Measurements from ENCODE around the gene CLEC2L. TPM values are rescaled to one million over a fixed set of nuclear protein-coding genes. Genes with fewer than 3 reads are reported as not detected.
"Not testable (repeated sequence)": the region's sequence is repeated elsewhere in the genome, so short reads cannot be mapped to it uniquely, and the experiment has no call there.

CLEC2L gene
- total RNA-seq, 2 donors from 2014 or later, result 3.0 TPM; not detected in 1

DNA sequence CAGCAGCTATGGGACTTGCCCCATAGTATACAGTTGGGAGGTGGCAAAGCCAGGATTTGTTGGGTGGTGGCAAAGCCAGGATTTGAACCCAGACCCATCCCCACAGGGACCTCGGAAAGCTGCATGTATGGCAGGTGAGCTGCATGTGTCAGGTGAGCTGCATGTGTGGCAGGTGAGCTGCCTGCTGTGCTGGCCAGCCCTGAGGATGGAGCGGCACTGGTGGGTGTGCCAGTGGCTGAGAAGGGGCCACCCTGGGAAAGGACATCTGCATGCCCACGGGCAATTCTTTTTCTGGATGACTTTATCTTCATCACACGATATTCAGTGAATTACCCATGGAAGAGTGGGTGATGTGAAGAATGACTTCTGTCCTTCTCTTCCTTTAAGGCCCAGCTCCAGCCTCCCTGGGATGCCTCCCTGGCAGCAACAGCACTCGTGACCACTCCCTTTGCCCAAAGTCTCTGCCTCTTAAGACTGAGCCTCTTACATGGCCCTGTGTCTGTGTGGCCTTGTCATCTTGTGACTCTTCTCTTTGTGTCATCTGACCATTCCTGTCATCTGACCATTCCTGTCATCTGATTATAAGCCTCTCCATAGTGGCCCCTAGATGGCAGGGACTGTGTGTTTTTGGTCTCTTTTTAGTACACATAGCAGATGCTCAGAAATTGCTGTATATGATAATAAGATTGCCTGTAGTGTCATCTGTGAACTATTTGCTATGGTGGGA is 25.0 kb downstream of the CLEC2L start:
- TF ChIP-seq, protein P1, sequence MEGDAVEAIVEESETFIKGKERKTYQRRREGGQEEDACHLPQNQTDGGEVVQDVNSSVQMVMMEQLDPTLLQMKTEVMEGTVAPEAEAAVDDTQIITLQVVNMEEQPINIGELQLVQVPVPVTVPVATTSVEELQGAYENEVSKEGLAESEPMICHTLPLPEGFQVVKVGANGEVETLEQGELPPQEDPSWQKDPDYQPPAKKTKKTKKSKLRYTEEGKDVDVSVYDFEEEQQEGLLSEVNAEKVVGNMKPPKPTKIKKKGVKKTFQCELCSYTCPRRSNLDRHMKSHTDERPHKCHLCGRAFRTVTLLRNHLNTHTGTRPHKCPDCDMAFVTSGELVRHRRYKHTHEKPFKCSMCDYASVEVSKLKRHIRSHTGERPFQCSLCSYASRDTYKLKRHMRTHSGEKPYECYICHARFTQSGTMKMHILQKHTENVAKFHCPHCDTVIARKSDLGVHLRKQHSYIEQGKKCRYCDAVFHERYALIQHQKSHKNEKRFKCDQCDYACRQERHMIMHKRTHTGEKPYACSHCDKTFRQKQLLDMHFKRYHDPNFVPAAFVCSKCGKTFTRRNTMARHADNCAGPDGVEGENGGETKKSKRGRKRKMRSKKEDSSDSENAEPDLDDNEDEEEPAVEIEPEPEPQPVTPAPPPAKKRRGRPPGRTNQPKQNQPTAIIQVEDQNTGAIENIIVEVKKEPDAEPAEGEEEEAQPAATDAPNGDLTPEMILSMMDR (IDR thresholded peaks at IDR 0.05), result no peak
- TF ChIP-seq POLR2A (IDR thresholded peaks at IDR 0.05) (no peak), POLR2AphosphoS5 (IDR thresholded peaks at IDR 0.05) (no peak)
- no peak overlapping the region for H3K27ac ChIP-seq
- no peaks in the 10 kb centered on the region for H3K36me3 ChIP-seq
- H3K4me1 ChIP-seq (replicated peaks), result no peaks in the 10 kb centered on the region
- no peaks in the 10 kb centered on the region for H3K9me3 ChIP-seq
- DNase-seq (ENCODE audit: low spot score), result no peak
- H3K27me3 ChIP-seq (replicated peaks; ENCODE audit: insufficient read depth), result no peaks in the 10 kb centered on the region
- 88% methylated on average over 5 of the region's 5 CpGs for WGBS
- H3K4me3 ChIP-seq, result no peak overlapping the region
- intact Hi-C loops (cut with DNase I), result no loop called here

DNA sequence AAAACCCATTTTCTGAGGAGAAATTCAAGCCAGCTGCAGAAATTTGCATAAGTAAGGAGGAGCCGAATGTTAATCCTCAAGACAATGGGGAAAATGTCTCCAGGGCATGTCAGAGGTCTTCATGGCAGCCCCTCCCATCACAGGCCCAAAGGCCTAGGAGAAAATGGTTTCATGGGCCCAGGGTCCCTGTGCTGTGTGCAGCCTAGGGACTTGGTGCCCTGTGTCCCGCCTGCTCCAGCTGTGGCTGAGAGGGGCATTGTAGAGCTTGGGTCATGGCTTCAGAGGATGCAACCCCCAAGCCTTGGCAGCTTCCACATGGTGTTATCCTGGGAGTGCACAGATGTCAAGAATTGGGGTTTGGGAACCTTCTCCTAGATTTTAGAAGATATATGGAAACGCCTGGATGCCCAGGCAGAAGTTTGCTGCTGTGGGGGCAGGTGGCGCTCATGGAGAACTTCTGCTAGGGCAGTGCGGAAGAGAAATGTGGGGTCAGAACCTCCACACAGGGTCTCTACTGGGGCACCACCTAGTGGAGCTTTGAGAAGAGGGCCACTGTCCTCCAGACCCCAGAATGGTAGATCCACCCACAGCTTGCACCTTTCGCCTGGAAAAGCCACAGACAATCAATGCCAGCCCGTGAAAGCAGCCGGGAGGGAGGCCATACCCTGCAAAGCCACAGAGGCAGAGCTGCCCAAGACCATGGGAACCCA is 30.7 kb downstream of the CLEC2L start:
- DNase-seq (ENCODE audit: low spot score); H3K27me3 ChIP-seq (replicated peaks; ENCODE audit: insufficient read depth); H3K36me3 ChIP-seq; H3K27ac ChIP-seq; intact Hi-C loops (cut with DNase I); H3K4me3 ChIP-seq; H3K9me3 ChIP-seq; H3K4me1 ChIP-seq (replicated peaks): not testable (repeated sequence)
- WGBS, result 90% methylated on average over 8 of the region's 8 CpGs

GRCh38 chr7:139557857-139558581 is 34.5 kb downstream of the CLEC2L start:
- H3K27ac ChIP-seq, result no peak overlapping the region
- intact Hi-C loops (cut with DNase I), result no loop called here
- no peak for TF ChIP-seq POLR2AphosphoS5 (IDR thresholded peaks at IDR 0.05)
- TF ChIP-seq, protein P1 (IDR thresholded peaks at IDR 0.05), result no peak
- TF ChIP-seq POLR2A (IDR thresholded peaks at IDR 0.05), result no peak

DNA sequence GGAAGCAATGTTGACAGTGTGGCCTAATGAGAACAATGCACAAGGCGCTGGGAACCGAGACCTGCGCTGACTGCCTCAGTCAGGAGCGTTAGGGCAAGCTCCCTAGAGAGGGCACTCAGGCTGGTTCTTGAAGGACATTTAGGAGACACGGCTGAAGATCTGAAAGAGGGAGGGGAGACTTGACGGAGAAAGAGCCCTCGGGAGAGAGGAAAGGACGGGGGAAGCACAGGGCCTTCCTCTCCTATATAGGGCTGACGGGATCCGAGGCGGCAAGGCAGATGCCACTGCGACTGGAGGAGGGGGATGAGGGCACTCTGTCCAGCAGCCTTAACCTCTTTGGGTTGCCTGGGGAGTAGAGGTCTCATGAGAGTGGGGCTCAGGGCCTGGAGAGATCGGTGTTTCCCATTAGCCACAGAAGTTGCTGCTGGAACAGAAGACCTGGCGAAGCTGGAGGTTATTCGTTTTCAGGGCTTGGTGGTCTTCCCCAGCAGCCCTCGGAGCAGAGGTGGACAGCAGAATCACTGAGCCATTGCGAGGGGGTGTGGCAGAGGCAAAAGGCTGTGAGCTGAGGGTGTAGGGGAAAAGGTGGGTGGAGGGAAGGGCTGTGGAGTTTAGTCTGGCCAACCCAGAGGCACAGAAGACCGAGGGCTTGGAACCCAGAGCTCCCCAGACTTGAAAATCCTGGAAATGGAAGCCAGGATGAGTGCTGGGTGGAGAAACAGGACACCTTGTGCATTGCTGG is 36.0 kb downstream of the CLEC2L start:
- H3K4me3 ChIP-seq, result no peak overlapping the region
- H3K27me3 ChIP-seq (replicated peaks; ENCODE audit: insufficient read depth), result no peaks in the 10 kb centered on the region
- no peaks in the 10 kb centered on the region for H3K4me1 ChIP-seq (replicated peaks)
- intact Hi-C loops (cut with DNase I), result no loop called here
- H3K36me3 ChIP-seq, result no peaks in the 10 kb centered on the region
- 73% methylated on average over 18 of the region's 18 CpGs for WGBS
- no peaks in the 10 kb centered on the region for H3K9me3 ChIP-seq
- no peak for DNase-seq (ENCODE audit: low spot score)
- TF ChIP-seq, protein P1 (IDR thresholded peaks at IDR 0.05), result no peak
- no peak for TF ChIP-seq POLR2AphosphoS5 (IDR thresholded peaks at IDR 0.05)
- no peak for TF ChIP-seq POLR2A (IDR thresholded peaks at IDR 0.05)
- no peak overlapping the region for H3K27ac ChIP-seq

More at GRCh38 chr7:139557857-139558581, 34.5 kb downstream of the CLEC2L start:
- Histone ChIP-seq H3K4me3 (no peak overlapping the region), H3K9me3 (no peaks in the 10 kb centered on the region), H3K4me1 (replicated peaks) (no peaks in the 10 kb centered on the region), H3K27me3 (replicated peaks; ENCODE audit: insufficient read depth) (no peaks in the 10 kb centered on the region), H3K36me3 (no peaks in the 10 kb centered on the region)
- no peak for DNase-seq (ENCODE audit: low spot score)
- WGBS, result 29% methylated on average over 8 of the region's 8 CpGs

DNA sequence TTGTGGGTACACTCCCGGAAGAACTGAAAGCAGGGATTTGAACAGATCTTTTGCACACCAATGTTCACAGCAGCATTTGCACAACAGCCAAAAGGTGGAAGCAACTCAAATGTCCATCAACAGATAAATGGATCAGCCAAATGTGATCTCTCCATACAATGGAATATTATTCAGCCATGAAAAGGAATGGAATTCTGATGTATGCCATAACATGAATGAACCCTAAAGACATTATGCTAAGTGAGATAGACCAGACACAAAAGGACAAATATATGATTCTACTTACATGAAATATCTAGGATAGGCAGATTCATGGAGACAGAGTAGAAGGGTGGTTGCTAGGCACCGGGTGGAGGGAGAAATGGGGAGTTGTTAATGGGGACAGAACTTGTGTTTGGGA is 36.7 kb downstream of the CLEC2L start:
- 94% methylated on average over 2 of the region's 2 CpGs for WGBS
- TF ChIP-seq POLR2AphosphoS5 (IDR thresholded peaks at IDR 0.05), result no peak
- TF ChIP-seq, protein P1 (IDR thresholded peaks at IDR 0.05), result no peak
- no peak for TF ChIP-seq POLR2A (IDR thresholded peaks at IDR 0.05)
- intact Hi-C loops (cut with DNase I), result no loop called here
- no peaks in the 10 kb centered on the region for H3K27me3 ChIP-seq (replicated peaks; ENCODE audit: insufficient read depth)
- no peaks in the 10 kb centered on the region for H3K9me3 ChIP-seq
- no peaks in the 10 kb centered on the region for H3K4me1 ChIP-seq (replicated peaks)
- H3K36me3 ChIP-seq, result no peaks in the 10 kb centered on the region
- DNase-seq (ENCODE audit: low spot score), result no peak
- H3K4me3 ChIP-seq, result no peak overlapping the region
- H3K27ac ChIP-seq, result no peak overlapping the region

All from prostate gland (tissue), 2 donors.